ENCODE measurements around the gene RFWD3.

DNA sequence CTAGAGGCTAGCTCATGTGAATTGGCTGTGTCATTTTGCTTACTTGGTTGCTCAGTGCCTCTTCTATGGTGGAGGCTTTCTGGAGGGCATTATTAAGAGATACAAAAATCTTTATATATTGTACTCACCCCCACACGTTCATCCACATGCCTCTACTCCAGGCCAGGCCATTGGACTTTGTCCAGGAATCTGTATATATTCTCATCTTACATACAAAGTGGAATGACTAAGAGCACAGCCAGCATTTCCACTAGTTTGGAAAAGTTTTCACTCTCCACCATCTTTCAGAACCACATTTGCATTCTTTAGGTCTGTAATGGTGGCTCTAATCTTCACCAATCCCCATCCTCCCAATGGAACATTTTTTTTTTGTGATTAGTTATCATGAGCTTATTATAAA lies 55.0 kb downstream of the RFWD3 start:
- no peak for TF ChIP-seq POLR2A (IDR thresholded peaks at IDR 0.05; ENCODE audit: low read depth, low read length)
- TF ChIP-seq, protein P1, sequence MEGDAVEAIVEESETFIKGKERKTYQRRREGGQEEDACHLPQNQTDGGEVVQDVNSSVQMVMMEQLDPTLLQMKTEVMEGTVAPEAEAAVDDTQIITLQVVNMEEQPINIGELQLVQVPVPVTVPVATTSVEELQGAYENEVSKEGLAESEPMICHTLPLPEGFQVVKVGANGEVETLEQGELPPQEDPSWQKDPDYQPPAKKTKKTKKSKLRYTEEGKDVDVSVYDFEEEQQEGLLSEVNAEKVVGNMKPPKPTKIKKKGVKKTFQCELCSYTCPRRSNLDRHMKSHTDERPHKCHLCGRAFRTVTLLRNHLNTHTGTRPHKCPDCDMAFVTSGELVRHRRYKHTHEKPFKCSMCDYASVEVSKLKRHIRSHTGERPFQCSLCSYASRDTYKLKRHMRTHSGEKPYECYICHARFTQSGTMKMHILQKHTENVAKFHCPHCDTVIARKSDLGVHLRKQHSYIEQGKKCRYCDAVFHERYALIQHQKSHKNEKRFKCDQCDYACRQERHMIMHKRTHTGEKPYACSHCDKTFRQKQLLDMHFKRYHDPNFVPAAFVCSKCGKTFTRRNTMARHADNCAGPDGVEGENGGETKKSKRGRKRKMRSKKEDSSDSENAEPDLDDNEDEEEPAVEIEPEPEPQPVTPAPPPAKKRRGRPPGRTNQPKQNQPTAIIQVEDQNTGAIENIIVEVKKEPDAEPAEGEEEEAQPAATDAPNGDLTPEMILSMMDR (conservative IDR thresholded peaks at IDR 0.05; ENCODE audit: low read depth, low read length) = no peak
- TF ChIP-seq RCOR1 (IDR thresholded peaks at IDR 0.05; ENCODE audit: insufficient replicate concordance, low read length) = no peak
- TF ChIP-seq MAFK (IDR thresholded peaks at IDR 0.05; ENCODE audit: low read depth, low read length) = 0 out of 2 replicates have a peak, but pooled peaks have one; percentile 17
- TF ChIP-seq CHD1 (IDR thresholded peaks at IDR 0.05; ENCODE audit: low read depth, low read length) = no peak
- no peak for TF ChIP-seq RFX5 (IDR thresholded peaks at IDR 0.05; ENCODE audit: low read depth, low read length)
- TF ChIP-seq CEBPB (IDR thresholded peaks at IDR 0.05; ENCODE audit: low read depth, low read length) = no peak
- TF ChIP-seq NFE2L2 (IDR thresholded peaks at IDR 0.05; ENCODE audit: low read depth, low read length) = peak; percentile 3; the same call in 1 of the 2 replicates

All from IMR-90 (cell line).